Osteocyte (in vitro differentiated cells): Measurements from ENCODE around the gene RASAL2. TPM values are rescaled to one million over a fixed set of nuclear protein-coding genes. Genes with fewer than 3 reads are reported as not detected.

Experiments
- DNase-seq: peaks from one replicate; pipeline ENCODE4 v3.0.0; 2021; ENCODE audit warnings: mixed read lengths; ENCODE audit not compliant: unreplicated experiment; ENCODE audit errors: extremely low spot score
- H3K27ac Mint-ChIP-seq: one replicate; pipeline ENCODE4 v1.8.0; 2021; ENCODE audit warnings: mild to moderate bottlenecking, mixed read lengths; ENCODE audit not compliant: unreplicated experiment
- H3K27me3 Mint-ChIP-seq: one replicate; pipeline ENCODE4 v1.8.0; 2021; ENCODE audit warnings: mixed read lengths; ENCODE audit not compliant: unreplicated experiment
- H3K36me3 Mint-ChIP-seq: one replicate; pipeline ENCODE4 v1.8.0; 2021; ENCODE audit warnings: mixed read lengths; ENCODE audit not compliant: unreplicated experiment
- H3K4me1 Mint-ChIP-seq: one replicate; pipeline ENCODE4 v1.8.0; 2021; ENCODE audit warnings: mixed read lengths; ENCODE audit not compliant: unreplicated experiment
- H3K4me3 Mint-ChIP-seq: one replicate; pipeline ENCODE4 v1.8.0; 2021; ENCODE audit warnings: mild to moderate bottlenecking, moderate library complexity, mixed read lengths; ENCODE audit not compliant: unreplicated experiment
- H3K9me3 Mint-ChIP-seq: one replicate; pipeline ENCODE4 v1.8.0; 2021; ENCODE audit warnings: mixed read lengths; ENCODE audit not compliant: unreplicated experiment
- CTCF ChIP-seq: fragments of 200-600 bp; sonication (generic); IDR thresholded peaks from 2 replicates; pipeline ENCODE4 v1.5.0; 2021; ENCODE audit warnings: antibody characterized with exemption, mild to moderate bottlenecking, moderate library complexity
- total RNA-seq: library from RNA; stranded (reverse); gene quantifications from 2 replicates; pipeline ENCODE4 v1.2.1, GENCODE V29; 2021

Gene RASAL2
- total RNA-seq, 1 donor from 2014 or later: 34.2 TPM

GRCh38 chr1:178284058-178284457, 190.2 kb downstream of the RASAL2 start:
- no peaks in the 10 kb centered on the region for H3K9me3 Mint-ChIP-seq
- H3K36me3 Mint-ChIP-seq: peaks cover 21% of the 10 kb centered on the region
- no peak for TF ChIP-seq CTCF
- H3K27me3 Mint-ChIP-seq: no peaks in the 10 kb centered on the region
- H3K4me1 Mint-ChIP-seq: peaks cover 28% of the 10 kb centered on the region
- DNase-seq: no peak
- no peak overlapping the region for H3K27ac Mint-ChIP-seq
- H3K4me3 Mint-ChIP-seq: no peak overlapping the region

- H3K36me3 Mint-ChIP-seq: peaks cover 28% of the 10 kb centered on the region
- no peak for TF ChIP-seq CTCF
- no peaks in the 10 kb centered on the region for H3K9me3 Mint-ChIP-seq
- H3K27ac Mint-ChIP-seq: no peak overlapping the region
- H3K27me3 Mint-ChIP-seq: no peaks in the 10 kb centered on the region
- DNase-seq: no peak
- no peaks in the 10 kb centered on the region for H3K4me1 Mint-ChIP-seq
- no peak overlapping the region for H3K4me3 Mint-ChIP-seq
Observed at GRCh38 chr1:178291166-178291565, 197.3 kb downstream of the RASAL2 start.

- Mint-ChIP-seq H3K27me3 (no peaks in the 10 kb centered on the region), H3K36me3 (peaks cover 7% of the 10 kb centered on the region), H3K9me3 (no peaks in the 10 kb centered on the region), H3K4me3 (no peak overlapping the region), H3K4me1 (no peaks in the 10 kb centered on the region), H3K27ac (no peak overlapping the region)
- no peak for TF ChIP-seq CTCF
- no peak for DNase-seq
Observed at GRCh38 chr1:178294654-178295053, 200.8 kb downstream of the RASAL2 start.

- TF ChIP-seq CTCF: no peak
- H3K4me3 Mint-ChIP-seq: no peak overlapping the region
- peaks cover 2% of the 10 kb centered on the region for H3K36me3 Mint-ChIP-seq
- H3K27ac Mint-ChIP-seq: peak overlapping the region; percentile 3
- no peaks in the 10 kb centered on the region for H3K27me3 Mint-ChIP-seq
- H3K4me1 Mint-ChIP-seq: peaks cover 8% of the 10 kb centered on the region
- no peak for DNase-seq
- no peaks in the 10 kb centered on the region for H3K9me3 Mint-ChIP-seq
Observed at GRCh38 chr1:178300352-178300699, 206.4 kb downstream of the RASAL2 start.

- no peak for TF ChIP-seq CTCF
- H3K27ac Mint-ChIP-seq: no peak overlapping the region
Observed at GRCh38 chr1:178301141-178301540, 207.2 kb downstream of the RASAL2 start.

More at GRCh38 chr1:178301141-178301540, 207.2 kb downstream of the RASAL2 start:
- H3K27me3 Mint-ChIP-seq: no peaks in the 10 kb centered on the region
- peaks cover 3% of the 10 kb centered on the region for H3K9me3 Mint-ChIP-seq
- H3K4me1 Mint-ChIP-seq: peaks cover 8% of the 10 kb centered on the region
- H3K36me3 Mint-ChIP-seq: peaks cover 2% of the 10 kb centered on the region
- DNase-seq: no peak
- no peak overlapping the region for H3K4me3 Mint-ChIP-seq
